Natural killer cell (primary cell): ENCODE data around the gene TCF4. TPM values are rescaled to one million over a fixed set of nuclear protein-coding genes. Genes with fewer than 3 reads are reported as not detected.

Source experiments
- ATAC-seq, 3 donors: fragments of 150-1000 bp in 2 of 3; fragments of 200-7000 bp in 1 of 3; cut with Tn5 transposase; 1 replicate in 1 of 3; 2 replicates in 2 of 3; pipeline ENCODE4 v1.10.0; 2021; ENCODE audit warnings: mild to moderate bottlenecking in 2 of 3, moderate library complexity in 2 of 3
- DNase-seq, 2 donors: peaks; one replicate each; pipeline versions ENCODE4 v3.0.0 to v3.0.0-alpha.2; 2013 to 2021; ENCODE audit warnings: mixed read lengths in 1 of 2
- H3K27ac ChIP-seq: one replicate; pipeline ENCODE4 v1.5.1; 2013; ENCODE audit warnings: mild to moderate bottlenecking, low read length
- H3K27me3 ChIP-seq: one replicate; pipeline ENCODE4 v1.6.1; 2013; ENCODE audit warnings: low read length; ENCODE audit not compliant: control insufficient read depth, insufficient read depth
- H3K36me3 ChIP-seq: one replicate; pipeline ENCODE4 v1.6.1; 2013; ENCODE audit warnings: low read length; ENCODE audit not compliant: control insufficient read depth, insufficient read depth
- H3K4me1 ChIP-seq: one replicate; pipeline ENCODE4 v1.6.1; 2013; ENCODE audit warnings: low read length; ENCODE audit not compliant: control insufficient read depth, insufficient read depth
- H3K4me3 ChIP-seq: one replicate; pipeline ENCODE4 v1.5.1; 2013; ENCODE audit warnings: low read length
- H3K9me3 ChIP-seq: one replicate; pipeline ENCODE4 v1.6.1; 2013; ENCODE audit warnings: low read length; ENCODE audit not compliant: control insufficient read depth, insufficient read depth
- H3K27ac Mint-ChIP-seq, 2 donors: one replicate each; pipeline ENCODE4 v1.8.0; 2022; ENCODE audit warnings: mild to moderate bottlenecking in 2 of 2, mixed read lengths in 2 of 2, moderate library complexity in 1 of 2
- H3K27me3 Mint-ChIP-seq, 2 donors: one replicate each; pipeline ENCODE4 v1.8.0; 2022; ENCODE audit warnings: low read depth in 2 of 2, mixed read lengths in 2 of 2
- H3K36me3 Mint-ChIP-seq: one replicate; pipeline ENCODE4 v1.8.0; 2022; ENCODE audit warnings: mixed read lengths
- H3K4me1 Mint-ChIP-seq, 2 donors: one replicate each; pipeline ENCODE4 v1.8.0; 2022; ENCODE audit warnings: mixed read lengths in 2 of 2
- H3K4me3 Mint-ChIP-seq: one replicate; pipeline ENCODE4 v1.8.0; 2022; ENCODE audit warnings: mild to moderate bottlenecking, moderate library complexity, mixed read lengths
- H3K9me3 Mint-ChIP-seq, 2 donors: one replicate each; pipeline ENCODE4 v1.8.0; 2022; ENCODE audit warnings: mixed read lengths in 2 of 2
- WGBS: methylation state at CpG from one replicate; pipeline ENCODE4 v1.1.7; 2013; ENCODE audit warnings: missing lambda C conversion rate; ENCODE audit not compliant: insufficient coverage; 5-methylcytosine and 5-hydroxymethylcytosine counted together
- intact Hi-C: fragments of 100-400 bp; cut with micrococcal nuclease; formaldehyde crosslinking; loops from one replicate; pipeline ENCODE4 v1.14.2; 2022
- total RNA-seq, 4 donors: library from RNA; stranded (reverse); fragments of 120-200 nt in 1 of 4; gene quantifications; one replicate each; pipeline versions ENCODE4 v1.2.3 to v1.2.4, GENCODE V29; 2013 to 2022
- TF ChIP-seq, protein P1 (sequence below): fragments of 200-600 bp; IDR thresholded peaks from one replicate; pipeline ENCODE4 v1.8.0; 2022; ENCODE audit warnings: antibody characterized with exemption

Gene TCF4
- total RNA-seq, 3 donors from 2014 or later (not counting 1 experiment from before 2014, with no cell fraction given): 8.3 to 16.5 (median 9.0) TPM

DNA sequence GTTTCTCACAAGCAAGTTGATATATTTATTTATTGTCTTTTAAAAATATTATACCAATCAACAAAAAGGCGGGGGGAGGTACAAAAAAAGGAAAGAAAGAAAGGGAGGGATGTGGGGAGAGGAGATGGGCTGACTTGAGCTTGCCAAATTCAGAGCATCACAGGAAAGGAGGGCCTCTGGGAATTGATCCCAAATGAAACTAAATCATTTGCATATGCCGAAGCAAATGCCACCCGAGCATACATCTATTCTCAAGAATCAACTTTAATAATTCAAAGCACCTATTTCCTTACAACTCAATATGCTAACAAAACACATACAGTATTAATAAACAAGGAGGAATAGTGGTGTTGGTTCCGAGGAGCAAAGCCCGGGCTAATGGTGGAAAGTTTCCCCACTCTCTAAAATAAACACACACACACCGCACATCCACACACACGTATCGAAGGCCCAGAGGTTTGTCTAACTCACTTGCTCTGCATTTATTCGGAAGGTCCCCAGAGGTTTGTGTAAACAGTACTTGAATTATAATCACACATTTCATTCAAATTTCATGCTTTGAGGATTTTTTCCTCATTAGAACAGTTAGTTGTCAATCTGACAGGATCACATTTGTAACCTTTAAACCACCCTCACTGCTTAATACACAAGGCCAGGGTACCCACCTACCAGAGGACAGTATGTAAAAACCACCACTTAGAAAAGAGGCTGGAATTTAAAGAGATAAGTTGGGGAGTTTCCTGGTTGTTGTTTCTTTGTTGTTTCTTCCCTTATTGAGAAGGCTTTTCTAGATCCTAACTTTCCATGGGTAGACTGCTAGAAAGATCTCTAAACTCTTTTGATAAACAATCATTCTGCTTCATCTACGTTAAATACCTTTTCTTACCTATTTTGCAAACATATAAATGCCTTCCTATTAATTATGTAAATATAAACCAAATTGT lies 264.7 kb downstream of the TCF4 start:
- DNase-seq (no peak), ATAC-seq (no peak)
- Mint-ChIP-seq H3K36me3 (no peaks in the 10 kb centered on the region), H3K9me3 (no peaks in the 10 kb centered on the region), H3K4me3 (peak overlapping the region; percentile 74), H3K27me3 (peaks cover 7 to 9% of the 10 kb centered on the region in 2 donors), H3K4me1 (peaks cover 14 to 19% of the 10 kb centered on the region in 2 donors), H3K27ac (no peak overlapping the region)
- intact Hi-C loops: no loop called here
- H3K9me3 ChIP-seq: no peaks in the 10 kb centered on the region
- H3K27me3 ChIP-seq: peaks cover 3% of the 10 kb centered on the region
- peak overlapping the region; percentile 59 for H3K27ac ChIP-seq
- peaks cover 9% of the 10 kb centered on the region for H3K4me1 ChIP-seq
- peak overlapping the region; percentile 62 for H3K4me3 ChIP-seq
- 81% methylated on average over 5 of the region's 10 CpGs for WGBS
- TF ChIP-seq, protein P1, sequence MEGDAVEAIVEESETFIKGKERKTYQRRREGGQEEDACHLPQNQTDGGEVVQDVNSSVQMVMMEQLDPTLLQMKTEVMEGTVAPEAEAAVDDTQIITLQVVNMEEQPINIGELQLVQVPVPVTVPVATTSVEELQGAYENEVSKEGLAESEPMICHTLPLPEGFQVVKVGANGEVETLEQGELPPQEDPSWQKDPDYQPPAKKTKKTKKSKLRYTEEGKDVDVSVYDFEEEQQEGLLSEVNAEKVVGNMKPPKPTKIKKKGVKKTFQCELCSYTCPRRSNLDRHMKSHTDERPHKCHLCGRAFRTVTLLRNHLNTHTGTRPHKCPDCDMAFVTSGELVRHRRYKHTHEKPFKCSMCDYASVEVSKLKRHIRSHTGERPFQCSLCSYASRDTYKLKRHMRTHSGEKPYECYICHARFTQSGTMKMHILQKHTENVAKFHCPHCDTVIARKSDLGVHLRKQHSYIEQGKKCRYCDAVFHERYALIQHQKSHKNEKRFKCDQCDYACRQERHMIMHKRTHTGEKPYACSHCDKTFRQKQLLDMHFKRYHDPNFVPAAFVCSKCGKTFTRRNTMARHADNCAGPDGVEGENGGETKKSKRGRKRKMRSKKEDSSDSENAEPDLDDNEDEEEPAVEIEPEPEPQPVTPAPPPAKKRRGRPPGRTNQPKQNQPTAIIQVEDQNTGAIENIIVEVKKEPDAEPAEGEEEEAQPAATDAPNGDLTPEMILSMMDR: no peak
- no peaks in the 10 kb centered on the region for H3K36me3 ChIP-seq

DNA sequence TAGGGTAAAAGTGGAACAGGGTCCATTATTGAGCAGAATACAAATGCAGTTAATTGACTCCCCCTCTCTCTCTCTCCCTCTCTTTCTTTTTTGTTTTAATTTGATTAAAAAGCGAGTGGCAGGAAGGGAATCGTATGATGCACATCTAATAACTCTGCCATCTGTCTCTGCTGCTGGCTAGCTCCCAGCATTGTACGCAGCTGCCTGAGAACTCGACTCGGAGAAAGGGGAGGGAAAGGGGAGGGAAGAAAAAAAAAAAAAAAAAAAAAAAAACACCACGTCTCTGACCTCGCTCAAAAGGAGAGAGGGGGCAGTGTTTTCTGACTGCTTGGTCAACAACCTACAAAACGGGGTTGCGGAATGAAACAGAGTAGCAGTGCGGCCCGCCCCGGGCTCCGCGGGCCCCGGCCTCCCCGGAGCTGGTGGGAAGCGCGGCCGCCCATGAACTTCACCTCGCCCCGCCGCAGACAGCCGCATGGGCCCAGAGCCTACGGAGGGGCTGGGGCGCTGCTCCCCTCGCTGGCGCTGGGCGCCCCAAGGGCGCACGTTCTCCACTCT lies 265.7 kb downstream of the TCF4 start:
- Histone ChIP-seq H3K36me3 (no peaks in the 10 kb centered on the region), H3K27me3 (peaks cover 3% of the 10 kb centered on the region), H3K4me3 (peak overlapping the region; percentile 62), H3K27ac (peak overlapping the region; percentile 59), H3K9me3 (no peaks in the 10 kb centered on the region), H3K4me1 (peaks cover 9% of the 10 kb centered on the region)
- Mint-ChIP-seq H3K4me3 (peak overlapping the region; percentile 96), H3K27me3 (peaks cover 7 to 9% of the 10 kb centered on the region in 2 donors), H3K4me1 (peaks cover 14 to 19% of the 10 kb centered on the region in 2 donors), H3K27ac (peak overlapping the region; percentile 2 to 66), H3K9me3 (no peaks in the 10 kb centered on the region), H3K36me3 (no peaks in the 10 kb centered on the region)
- WGBS: 2% methylated on average over 25 of the region's 30 CpGs
- peak; percentile 58 to 79 (median 67) for ATAC-seq
- intact Hi-C loops: no loop called here
- TF ChIP-seq, protein P1: no peak
- DNase-seq: peak; percentile 16 to 28

DNA sequence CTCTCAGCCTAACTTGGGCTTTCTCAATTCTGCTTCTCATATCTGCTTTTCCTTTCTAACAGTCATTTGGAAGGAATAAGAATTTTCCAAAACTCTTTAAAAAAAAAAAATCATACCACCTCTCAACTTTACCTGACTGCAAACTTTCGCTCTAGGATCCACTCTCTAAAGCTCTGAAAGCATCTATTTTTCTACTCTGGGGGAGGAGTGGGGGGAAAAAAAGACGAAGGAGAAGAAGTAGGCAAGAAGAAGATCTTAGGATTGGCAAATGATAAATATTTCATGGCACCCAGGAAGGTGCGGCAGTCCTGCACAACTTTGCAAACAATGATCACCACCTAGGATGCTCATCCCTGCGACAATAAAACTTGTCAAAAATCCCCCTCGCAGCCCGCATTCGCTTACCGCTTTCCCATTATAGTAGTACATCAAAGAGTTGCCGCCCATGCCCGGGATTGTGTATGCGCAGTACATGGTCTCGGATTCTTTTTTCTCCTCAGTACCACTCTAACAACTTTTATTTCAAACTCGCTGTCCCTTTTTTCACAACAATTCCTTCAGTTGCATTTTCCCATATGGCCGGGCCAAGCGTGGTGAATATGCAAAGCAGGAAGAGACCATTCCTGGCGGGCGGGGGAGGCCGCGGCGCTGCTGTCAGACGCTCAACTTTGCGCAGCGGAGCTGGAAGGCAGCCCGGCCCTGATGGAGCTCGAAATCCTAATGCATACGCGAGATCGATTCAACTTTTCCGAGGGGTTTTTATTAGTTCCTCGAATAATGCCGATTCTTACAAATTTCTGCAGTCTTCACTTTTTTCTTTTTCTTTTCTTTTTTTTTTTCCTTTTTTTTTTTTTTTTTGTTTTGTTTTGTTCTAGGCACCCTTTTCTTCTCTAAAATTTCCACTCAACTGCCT lies 266.5 kb downstream of the TCF4 start:
- H3K27ac ChIP-seq: peak overlapping the region; percentile 59
- TF ChIP-seq, protein P1: no peak
- H3K4me3 ChIP-seq: peak overlapping the region; percentile 62
- Mint-ChIP-seq H3K4me3 (peak overlapping the region; percentile 96), H3K9me3 (no peaks in the 10 kb centered on the region), H3K27me3 (peaks cover 7 to 9% of the 10 kb centered on the region in 2 donors), H3K27ac (peak overlapping the region; percentile 2 to 66), H3K36me3 (no peaks in the 10 kb centered on the region), H3K4me1 (peaks cover 16 to 23% of the 10 kb centered on the region in 2 donors)
- intact Hi-C loops: no loop called here
- H3K4me1 ChIP-seq: peaks cover 9% of the 10 kb centered on the region
- DNase-seq (peak; percentile 23 to 51), ATAC-seq (peak; percentile 65 to 75 (median 73))
- H3K27me3 ChIP-seq: peaks cover 3% of the 10 kb centered on the region
- no peaks in the 10 kb centered on the region for H3K36me3 ChIP-seq
- 1% methylated on average over 30 of the region's 31 CpGs for WGBS
- no peaks in the 10 kb centered on the region for H3K9me3 ChIP-seq
